DOHH2 (cell line): ENCODE results near the gene GAB1.
A peak's percentile ranks its signal among the peaks of the same experiment; 100 is the strongest.

Experiments used
- H3F3A ChIP-seq: fragments of 200-600 bp; sonication (generic), shearing (Covaris generic); 2 replicates; pipeline ENCODE4 v1.6.0; 2016; ENCODE audit warnings: antibody characterized with exemption, mild to moderate bottlenecking; ENCODE audit not compliant: control insufficient read depth, insufficient read depth
- H3K27ac ChIP-seq: fragments of 200-600 bp; sonication (generic); 2 replicates; pipeline ENCODE4 v1.5.1; 2014; ENCODE audit warnings: low read depth, mild to moderate bottlenecking, low read length, moderate library complexity
- H3K27me3 ChIP-seq: fragments of 200-600 bp; sonication (generic); 2 replicates; pipeline ENCODE4 v1.6.1; 2014; ENCODE audit warnings: mild to moderate bottlenecking, low read length, mixed read lengths; ENCODE audit not compliant: control insufficient read depth
- H3K36me3 ChIP-seq: fragments of 200-600 bp; sonication (generic); 2 replicates; pipeline ENCODE4 v1.6.1; 2014; ENCODE audit warnings: mild to moderate bottlenecking, low read length, moderate library complexity, mixed read lengths; ENCODE audit not compliant: control insufficient read depth
- H3K4me1 ChIP-seq: fragments of 200-600 bp; sonication (generic); 2 replicates; pipeline ENCODE4 v1.6.1; 2014; ENCODE audit warnings: mild to moderate bottlenecking, low read length, mixed read lengths; ENCODE audit not compliant: control insufficient read depth
- H3K4me2 ChIP-seq: fragments of 200-600 bp; sonication (generic); 2 replicates; pipeline ENCODE4 v1.6.0; 2014; ENCODE audit warnings: mild to moderate bottlenecking, low read length, moderate library complexity
- H3K4me3 ChIP-seq: fragments of 200-600 bp; sonication (generic); 2 replicates; pipeline ENCODE4 v1.5.1; 2014; ENCODE audit warnings: mild to moderate bottlenecking, low read length, mixed read lengths
- H3K79me2 ChIP-seq: fragments of 200-600 bp; sonication (generic); 2 replicates; pipeline ENCODE4 v1.6.1; 2014; ENCODE audit warnings: mild to moderate bottlenecking, low read length, mixed read lengths; ENCODE audit not compliant: control insufficient read depth
- H3K9me2 ChIP-seq: fragments of 200-600 bp; sonication (generic); replicated peaks from 2 replicates; pipeline ENCODE4 v1.6.1; 2014; ENCODE audit warnings: mild to moderate bottlenecking, low read length, mixed read lengths; ENCODE audit not compliant: control insufficient read depth
- H3K9me3 ChIP-seq: fragments of 200-600 bp; sonication (generic); 2 replicates; pipeline ENCODE4 v1.6.1; 2014; ENCODE audit warnings: antibody characterized with exemption, low read length, mixed read lengths; ENCODE audit not compliant: control insufficient read depth, insufficient read depth
- H4K20me1 ChIP-seq: fragments of 200-600 bp; sonication (generic); 2 replicates; pipeline ENCODE4 v1.6.0; 2014; ENCODE audit warnings: low read depth, mild to moderate bottlenecking, antibody characterized with exemption, low read length, moderate library complexity; ENCODE audit not compliant: control insufficient read depth, insufficient read depth
- CTCF ChIP-seq: fragments of 200-600 bp; sonication (generic); IDR thresholded peaks from one replicate; pipeline ENCODE4 v1.5.1; 2014; ENCODE audit warnings: antibody characterized with exemption, mild to moderate bottlenecking, low read depth, low read length; ENCODE audit not compliant: poor library complexity, severe bottlenecking
- EZH2phosphoT487 ChIP-seq: fragments of 200-600 bp; sonication (generic); IDR thresholded peaks from 2 replicates; pipeline ENCODE4 v1.6.1; 2017; ENCODE audit warnings: borderline replicate concordance, mild to moderate bottlenecking, antibody characterized with exemption, low read length, moderate library complexity, mixed read lengths

The GAB1 gene

GRCh38 chr4:143380629-143381028 lies 44.0 kb downstream of the GAB1 start:
- peak overlapping the region; percentile 96 for H3K27ac ChIP-seq
- peaks cover 92% of the 10 kb centered on the region for H3K79me2 ChIP-seq
- no peaks in the 10 kb centered on the region for H3K9me2 ChIP-seq
- H3K36me3 ChIP-seq = peaks cover 10% of the 10 kb centered on the region; the same call in 1 of the 2 replicates
- H3K9me3 ChIP-seq = no peaks in the 10 kb centered on the region
- no peaks in the 10 kb centered on the region for H4K20me1 ChIP-seq
- no peaks in the 10 kb centered on the region for H3K27me3 ChIP-seq
- TF ChIP-seq CTCF (no peak), EZH2phosphoT487 (no peak)
- H3K4me2 ChIP-seq = peak overlapping the region; percentile 90
- H3F3A ChIP-seq = peaks cover 41% of the 10 kb centered on the region
- peaks cover 100% of the 10 kb centered on the region for H3K4me1 ChIP-seq
- H3K4me3 ChIP-seq = peak overlapping the region; percentile 47; the same call in 1 of the 2 replicates

GRCh38 chr4:143381189-143382118 lies 44.8 kb downstream of the GAB1 start:
- H3K9me2 ChIP-seq = no peaks in the 10 kb centered on the region
- H3K27ac ChIP-seq = peak overlapping the region; percentile 96
- peaks cover 41% of the 10 kb centered on the region for H3F3A ChIP-seq
- H3K4me3 ChIP-seq = peak overlapping the region; percentile 47
- no peaks in the 10 kb centered on the region for H3K27me3 ChIP-seq
- peaks cover 100% of the 10 kb centered on the region for H3K4me1 ChIP-seq
- H3K79me2 ChIP-seq = peaks cover 91% of the 10 kb centered on the region
- H3K36me3 ChIP-seq = peaks cover 10% of the 10 kb centered on the region; the same call in 1 of the 2 replicates
- no peaks in the 10 kb centered on the region for H4K20me1 ChIP-seq
- no peaks in the 10 kb centered on the region for H3K9me3 ChIP-seq
- peak overlapping the region; percentile 90 for H3K4me2 ChIP-seq
- TF ChIP-seq EZH2phosphoT487 = no peak
- TF ChIP-seq CTCF = no peak

- H3K27me3 ChIP-seq = no peaks in the 10 kb centered on the region
- TF ChIP-seq EZH2phosphoT487 (no peak), CTCF (no peak)
- peak overlapping the region; percentile 96 for H3K27ac ChIP-seq
- peaks cover 93% of the 10 kb centered on the region for H3K79me2 ChIP-seq
- H3K4me3 ChIP-seq = peak overlapping the region; percentile 47
- peak overlapping the region; percentile 90 for H3K4me2 ChIP-seq
- peaks cover 33% of the 10 kb centered on the region for H3F3A ChIP-seq
- H4K20me1 ChIP-seq = no peaks in the 10 kb centered on the region
- H3K36me3 ChIP-seq = peaks cover 10% of the 10 kb centered on the region; the same call in 1 of the 2 replicates
- H3K4me1 ChIP-seq = peaks cover 100% of the 10 kb centered on the region
- no peaks in the 10 kb centered on the region for H3K9me3 ChIP-seq
- H3K9me2 ChIP-seq = no peaks in the 10 kb centered on the region
Measured at GRCh38 chr4:143382596-143382995, 45.9 kb downstream of the GAB1 start.
